Measurements from ENCODE around the gene SLIT3.

SLIT3 gene

GRCh38 chr5:169079697-169080096 lies 221.2 kb downstream of the SLIT3 start:
- DNase-seq (ENCODE audit: low read depth): no peak

GRCh38 chr5:169074839-169075238 lies 226.1 kb downstream of the SLIT3 start:
- DNase-seq (ENCODE audit: low read depth): no peak

GRCh38 chr5:169072233-169072632 lies 228.7 kb downstream of the SLIT3 start:
- no peak for DNase-seq (ENCODE audit: low read depth)

GRCh38 chr5:169070413-169070812 lies 230.5 kb downstream of the SLIT3 start:
- no peak for DNase-seq (ENCODE audit: low read depth)

- DNase-seq (ENCODE audit: low read depth): no peak
These were observed 233.2 kb downstream of the SLIT3 start for GRCh38 chr5:169067751-169068173.

GRCh38 chr5:169065400-169065799 lies 235.5 kb downstream of the SLIT3 start:
- no peak for DNase-seq (ENCODE audit: low read depth)

- no peak for DNase-seq (ENCODE audit: low read depth)
These were observed 236.8 kb downstream of the SLIT3 start for GRCh38 chr5:169064093-169064492.

GRCh38 chr5:169063316-169063953 lies 237.5 kb downstream of the SLIT3 start:
- no peak for DNase-seq (ENCODE audit: low read depth)

GRCh38 chr5:169062690-169063089 lies 238.2 kb downstream of the SLIT3 start:
- no peak for DNase-seq (ENCODE audit: low read depth)

GRCh38 chr5:169054506-169054905 lies 246.4 kb downstream of the SLIT3 start:
- no peak for DNase-seq (ENCODE audit: low read depth)

GRCh38 chr5:169052207-169052606 lies 248.7 kb downstream of the SLIT3 start:
- DNase-seq (ENCODE audit: low read depth): no peak

- no peak for DNase-seq (ENCODE audit: low read depth)
These were observed 249.6 kb downstream of the SLIT3 start for GRCh38 chr5:169051351-169051750.

GRCh38 chr5:169050636-169051035 lies 250.3 kb downstream of the SLIT3 start:
- no peak for DNase-seq (ENCODE audit: low read depth)

- no peak for DNase-seq (ENCODE audit: low read depth)
These were observed 250.8 kb downstream of the SLIT3 start for GRCh38 chr5:169050146-169050571.

- no peak for DNase-seq (ENCODE audit: low read depth)
These were observed 251.2 kb downstream of the SLIT3 start for GRCh38 chr5:169049712-169050111.

GRCh38 chr5:169048181-169049125 lies 252.5 kb downstream of the SLIT3 start:
- no peak for DNase-seq (ENCODE audit: low read depth)

- no peak for DNase-seq (ENCODE audit: low read depth)
These were observed 256.0 kb downstream of the SLIT3 start for GRCh38 chr5:169044962-169045361.

GRCh38 chr5:169041180-169041579 lies 259.8 kb downstream of the SLIT3 start:
- DNase-seq (ENCODE audit: low read depth): no peak

GRCh38 chr5:169039592-169039991 lies 261.3 kb downstream of the SLIT3 start:
- no peak for DNase-seq (ENCODE audit: low read depth)

- no peak for DNase-seq (ENCODE audit: low read depth)
These were observed 263.5 kb downstream of the SLIT3 start for GRCh38 chr5:169037466-169037865.

GRCh38 chr5:169036079-169036805 lies 264.7 kb downstream of the SLIT3 start:
- DNase-seq (ENCODE audit: low read depth): no peak

- DNase-seq (ENCODE audit: low read depth): no peak
These were observed 271.2 kb downstream of the SLIT3 start for GRCh38 chr5:169029661-169030274.

Data from stimulated activated CD4-positive, alpha-beta T cell treated with anti-CD3 and anti-CD28 coated beads, Interleukin-2, amount 100 ng/mL, for 4 hours (primary cell).